ENCODE results near the gene TMEM231.
"Not testable (repeated sequence)": the region's sequence is repeated elsewhere in the genome, so short reads cannot be mapped to it uniquely, and the experiment has no call there.

The TMEM231 gene

GRCh38 chr16:75567911-75568310 lies 11.9 kb upstream of the TMEM231 start:
- in situ Hi-C loops (cut with MboI; ENCODE audit: low sequenced_read_pairs) = no loop called here

DNA sequence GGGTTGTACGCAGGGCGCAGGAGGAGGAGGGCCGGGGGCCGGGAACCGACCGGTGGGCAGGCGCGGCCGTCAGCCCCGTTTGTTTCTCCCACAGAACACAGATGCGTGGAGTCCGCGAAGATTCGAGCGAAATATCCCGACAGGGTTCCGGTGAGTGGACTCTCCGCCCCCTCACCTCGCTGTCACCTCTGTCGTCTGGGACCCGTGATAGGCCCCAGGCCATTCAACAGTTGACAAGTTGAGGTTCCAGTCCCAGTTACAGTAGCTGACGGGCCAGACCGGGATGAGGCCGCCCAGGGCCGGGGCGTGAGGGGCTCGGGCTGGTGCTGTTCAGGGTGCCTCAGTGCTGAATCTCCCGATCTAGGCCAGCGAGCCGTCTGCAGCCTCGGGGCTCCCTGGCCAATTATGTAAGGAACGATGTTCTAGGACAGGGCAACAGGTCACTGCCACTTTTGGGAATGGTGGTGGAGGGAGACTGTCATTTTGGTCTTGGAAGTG lies 10.8 kb upstream of the TMEM231 start:
- in situ Hi-C loops (cut with MboI; ENCODE audit: low sequenced_read_pairs) = no loop called here

GRCh38 chr16:75566040-75566757 lies 10.1 kb upstream of the TMEM231 start, which contains the start of gene GABARAPL2:
TSS of gene GABARAPL2 (plus strand) at chr16:75566379. CDS start at chr16:75566487, 108 bp downstream.
- in situ Hi-C loops (cut with MboI; ENCODE audit: low sequenced_read_pairs) = no loop called here

GRCh38 chr16:75565640-75566039 lies 9.6 kb upstream of the TMEM231 start:
- in situ Hi-C loops (cut with MboI; ENCODE audit: low sequenced_read_pairs) = no loop called here

GRCh38 chr16:75559564-75560372 lies 3.7 kb upstream of the TMEM231 start:
- in situ Hi-C loops (cut with MboI; ENCODE audit: low sequenced_read_pairs) = no loop called here

GRCh38 chr16:75558846-75559401 lies 2.9 kb upstream of the TMEM231 start:
- in situ Hi-C loops (cut with MboI; ENCODE audit: low sequenced_read_pairs) = no loop called here

DNA sequence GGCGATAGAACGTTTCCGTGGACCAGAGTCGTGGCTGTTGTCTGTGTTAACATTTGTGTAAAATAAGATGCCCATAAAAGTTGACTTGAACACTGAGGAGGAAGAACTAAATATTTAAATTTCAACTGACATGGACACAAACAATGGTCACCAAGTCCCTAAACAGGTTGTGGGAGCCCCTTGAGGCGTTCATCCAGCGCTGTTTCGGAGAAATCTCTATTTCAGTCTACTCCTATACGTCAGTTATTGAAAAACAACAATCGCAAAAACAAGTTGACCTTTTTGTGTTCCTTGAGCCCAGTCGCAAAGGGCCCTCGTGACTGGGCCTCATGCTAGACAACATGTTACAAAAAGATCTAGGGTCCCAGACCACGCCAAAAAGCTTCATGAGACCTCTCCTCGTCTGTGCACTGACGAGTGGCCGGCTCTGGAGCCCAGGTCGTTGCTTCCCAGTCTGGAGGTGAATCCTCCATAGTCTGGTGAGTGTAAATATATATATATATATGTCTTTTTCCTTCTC lies 439 bp upstream of the TMEM231 start:
- in situ Hi-C loops (cut with MboI; ENCODE audit: low sequenced_read_pairs) = no loop called here

DNA sequence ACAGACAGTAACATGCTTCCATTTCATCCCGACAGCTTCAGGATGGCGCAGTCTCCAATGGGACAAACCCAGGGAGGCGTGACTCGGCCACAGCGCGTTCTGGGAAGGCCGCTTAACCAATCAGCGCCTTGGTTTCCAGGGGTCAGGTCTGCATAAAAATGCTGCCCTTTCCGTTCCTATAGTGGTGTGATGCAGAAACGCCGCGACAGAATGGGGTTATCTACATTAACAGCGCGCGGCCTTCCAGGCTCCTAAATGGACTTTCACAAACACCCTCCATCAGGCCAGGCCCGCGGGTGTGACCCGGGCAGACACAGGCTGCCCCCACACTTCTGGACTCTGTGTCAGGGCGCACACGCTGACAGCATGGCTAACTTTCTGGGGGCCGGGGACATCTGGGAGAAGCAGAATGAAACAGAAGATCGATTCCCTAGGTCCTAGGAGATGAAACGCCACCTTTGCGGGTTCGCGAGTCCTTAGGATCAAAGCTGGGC lies 792 bp downstream of the TMEM231 start:
- in situ Hi-C loops (cut with MboI; ENCODE audit: low sequenced_read_pairs) = no loop called here

- in situ Hi-C loops (cut with MboI; ENCODE audit: low sequenced_read_pairs) = no loop called here
Measured at GRCh38 chr16:75552951-75553350, 3.1 kb downstream of the TMEM231 start.

DNA sequence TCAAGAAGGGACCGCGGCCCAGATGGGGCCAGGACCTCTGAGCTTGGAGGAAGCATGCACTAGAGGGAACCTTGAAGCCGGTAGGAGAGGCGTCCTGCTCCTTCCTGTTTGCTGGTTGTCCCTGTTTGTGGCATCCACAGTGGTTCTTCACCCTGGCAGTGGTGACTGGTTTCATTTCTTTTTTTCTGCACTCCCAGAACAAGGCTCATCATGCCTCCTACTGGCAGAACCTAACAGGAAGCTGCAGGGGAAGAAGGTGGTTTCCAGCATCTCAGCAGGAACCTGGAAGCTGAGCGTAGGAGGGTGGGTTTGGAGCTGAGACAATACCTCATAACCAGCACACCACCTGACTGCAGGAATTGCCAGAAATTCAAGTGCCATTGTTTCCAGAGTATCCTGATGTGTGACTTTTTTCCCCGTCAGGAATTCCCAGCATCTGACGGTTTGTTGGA lies 5.8 kb downstream of the TMEM231 start:
- in situ Hi-C loops (cut with MboI; ENCODE audit: low sequenced_read_pairs) = no loop called here

DNA sequence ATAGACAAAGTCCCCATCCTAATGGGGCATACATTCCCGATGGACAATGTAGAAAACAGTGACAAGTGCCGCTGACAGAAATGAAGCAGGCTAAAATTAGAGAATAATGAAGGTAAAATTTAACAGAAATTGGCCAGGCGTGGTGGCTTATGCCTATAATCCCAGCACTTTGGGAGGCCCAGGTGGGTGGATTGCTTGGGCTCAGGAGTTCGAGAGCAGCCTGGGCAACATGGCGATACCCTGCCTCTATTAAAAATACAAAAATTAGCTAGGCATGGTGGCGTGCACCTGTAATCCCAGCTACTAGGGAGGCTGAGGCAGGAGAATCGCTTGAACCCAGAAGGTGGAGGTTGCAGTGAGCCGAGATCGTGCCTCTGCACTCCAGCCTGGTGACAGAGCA lies 7.6 kb downstream of the TMEM231 start:
- in situ Hi-C loops (cut with MboI; ENCODE audit: low sequenced_read_pairs) = not testable (repeated sequence)

- in situ Hi-C loops (cut with MboI; ENCODE audit: low sequenced_read_pairs) = no loop called here
Measured at GRCh38 chr16:75546293-75546692, 9.8 kb downstream of the TMEM231 start.

- in situ Hi-C loops (cut with MboI; ENCODE audit: low sequenced_read_pairs) = not testable (repeated sequence)
Measured at GRCh38 chr16:75545879-75546278, 10.2 kb downstream of the TMEM231 start.

- in situ Hi-C loops (cut with MboI; ENCODE audit: low sequenced_read_pairs) = not testable (repeated sequence)
Measured at GRCh38 chr16:75542462-75542861, 13.6 kb downstream of the TMEM231 start.

- in situ Hi-C loops (cut with MboI; ENCODE audit: low sequenced_read_pairs) = no loop called here
Measured at GRCh38 chr16:75541236-75541635, 14.8 kb downstream of the TMEM231 start.

GRCh38 chr16:75538882-75539565 lies 17.0 kb downstream of the TMEM231 start:
- in situ Hi-C loops (cut with MboI; ENCODE audit: low sequenced_read_pairs) = not testable (repeated sequence)

- in situ Hi-C loops (cut with MboI; ENCODE audit: low sequenced_read_pairs) = no loop called here
Measured at GRCh38 chr16:75537776-75538175, 18.3 kb downstream of the TMEM231 start.

GRCh38 chr16:75535901-75536300 lies 20.2 kb downstream of the TMEM231 start, which contains the start of gene CHST5:
TSS of gene CHST5 (minus strand) at chr16:75536108. CDS start at chr16:75530384, 5,724 bp downstream.
- in situ Hi-C loops (cut with MboI; ENCODE audit: low sequenced_read_pairs) = no loop called here

DNA sequence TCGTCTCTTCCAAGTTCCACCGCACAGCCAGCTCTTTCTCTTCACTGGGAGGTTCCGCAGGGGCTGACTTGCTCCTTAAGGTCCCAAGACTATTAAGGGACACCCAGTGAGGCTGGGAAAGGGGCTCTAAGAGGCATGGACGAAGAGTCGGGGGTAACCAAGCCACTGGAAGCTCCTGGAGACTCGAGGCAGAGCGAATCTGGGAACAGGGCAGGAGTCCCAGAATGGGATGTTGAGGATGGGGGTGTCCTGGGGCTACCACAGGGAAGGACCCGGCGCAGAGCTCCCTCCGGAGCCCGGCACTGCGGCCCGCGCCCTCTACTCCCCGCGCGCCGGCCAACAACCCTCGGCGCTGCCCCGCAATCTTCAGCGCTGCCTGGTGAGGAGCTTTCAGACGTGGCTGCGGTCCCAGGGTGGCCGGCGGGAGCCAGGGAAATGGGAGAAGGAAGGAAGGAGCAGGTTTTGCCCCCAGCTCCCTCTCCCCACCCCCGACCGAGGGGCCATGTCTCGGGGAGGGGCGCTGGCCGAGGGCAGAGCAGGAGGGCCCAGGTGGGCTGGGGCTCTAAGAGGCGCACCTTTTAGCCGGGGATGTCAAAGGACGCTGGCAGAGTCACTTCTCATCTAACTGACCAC lies 20.7 kb downstream of the TMEM231 start:
- in situ Hi-C loops (cut with MboI; ENCODE audit: low sequenced_read_pairs) = no loop called here
